ENCODE results near the gene KCNE3. TPM values are rescaled to one million over a fixed set of nuclear protein-coding genes. Genes with fewer than 3 reads are reported as not detected.

KCNE3 gene
- total RNA-seq, 1 donor from 2014 or later, result 1.2 TPM

GRCh38 chr11:74425100-74425499 lies 42.2 kb downstream of the KCNE3 start:
- Histone ChIP-seq H3F3A (ENCODE audit: low read depth) (no peaks in the 10 kb centered on the region), H3K4me1 (no peaks in the 10 kb centered on the region), H2AFZ (replicated peaks) (no peak overlapping the region), H3K36me3 (no peaks in the 10 kb centered on the region), H3K27ac (no peak overlapping the region), H3K79me2 (ENCODE audit: low read depth) (no peaks in the 10 kb centered on the region), H4K20me1 (ENCODE audit: low read depth) (no peaks in the 10 kb centered on the region), H3K9ac (no peak overlapping the region), H3K4me3 (no peak overlapping the region), H3K4me2 (no peak overlapping the region), H3K9me3 (ENCODE audit: low read depth) (no peaks in the 10 kb centered on the region), H3K27me3 (no peaks in the 10 kb centered on the region)
- Mint-ChIP-seq H3K36me3 (no peaks in the 10 kb centered on the region), H3K4me1 (no peaks in the 10 kb centered on the region), H3K9me3 (peaks cover 12% of the 10 kb centered on the region), H3K27ac (no peak overlapping the region), H3K4me3 (no peak overlapping the region), H3K27me3 (ENCODE audit: insufficient read depth, low read depth) (peaks cover 2% of the 10 kb centered on the region)
- no peak for DNase-seq (ENCODE audit: low spot score)
- no peak for TF ChIP-seq EZH2 (IDR thresholded peaks at IDR 0.05)
- no peak for TF ChIP-seq CTCF (IDR thresholded peaks at IDR 0.05)
- no peak for TF ChIP-seq EZH2phosphoT487 (IDR thresholded peaks at IDR 0.05)

GRCh38 chr11:74418509-74418895 lies 48.8 kb downstream of the KCNE3 start:
- Mint-ChIP-seq H3K27ac (no peak overlapping the region), H3K36me3 (no peaks in the 10 kb centered on the region), H3K4me1 (peaks cover 28% of the 10 kb centered on the region), H3K27me3 (ENCODE audit: insufficient read depth, low read depth) (peaks cover 2% of the 10 kb centered on the region), H3K4me3 (no peak overlapping the region), H3K9me3 (no peaks in the 10 kb centered on the region)
- Histone ChIP-seq H3K4me2 (no peak overlapping the region), H4K20me1 (ENCODE audit: low read depth) (no peaks in the 10 kb centered on the region), H3K4me1 (no peaks in the 10 kb centered on the region), H3F3A (ENCODE audit: low read depth) (no peaks in the 10 kb centered on the region), H3K27me3 (no peaks in the 10 kb centered on the region), H3K27ac (no peak overlapping the region), H3K4me3 (no peak overlapping the region), H3K79me2 (ENCODE audit: low read depth) (no peaks in the 10 kb centered on the region), H3K36me3 (no peaks in the 10 kb centered on the region), H2AFZ (replicated peaks) (no peak overlapping the region), H3K9ac (no peak overlapping the region), H3K9me3 (ENCODE audit: low read depth) (no peaks in the 10 kb centered on the region)
- no peak for DNase-seq (ENCODE audit: low spot score)
- TF ChIP-seq EZH2 (IDR thresholded peaks at IDR 0.05), result no peak
- TF ChIP-seq EZH2phosphoT487 (IDR thresholded peaks at IDR 0.05), result no peak
- TF ChIP-seq CTCF (IDR thresholded peaks at IDR 0.05), result no peak

GRCh38 chr11:74417860-74418508 lies 49.4 kb downstream of the KCNE3 start:
- H3F3A ChIP-seq (ENCODE audit: low read depth), result no peaks in the 10 kb centered on the region
- H3K27me3 Mint-ChIP-seq (ENCODE audit: insufficient read depth, low read depth), result peaks cover 2% of the 10 kb centered on the region
- H3K4me1 ChIP-seq, result no peaks in the 10 kb centered on the region
- no peaks in the 10 kb centered on the region for H3K9me3 ChIP-seq (ENCODE audit: low read depth)
- no peak overlapping the region for H3K9ac ChIP-seq
- H3K27me3 ChIP-seq, result no peaks in the 10 kb centered on the region
- no peaks in the 10 kb centered on the region for H3K79me2 ChIP-seq (ENCODE audit: low read depth)
- TF ChIP-seq EZH2phosphoT487 (IDR thresholded peaks at IDR 0.05) (no peak), CTCF (IDR thresholded peaks at IDR 0.05) (no peak), EZH2 (IDR thresholded peaks at IDR 0.05) (no peak)
- H3K4me2 ChIP-seq, result no peak overlapping the region
- no peak for DNase-seq (ENCODE audit: low spot score)
- no peak overlapping the region for H3K4me3 Mint-ChIP-seq
- no peak overlapping the region for H2AFZ ChIP-seq (replicated peaks)
- no peaks in the 10 kb centered on the region for H3K36me3 Mint-ChIP-seq
- H4K20me1 ChIP-seq (ENCODE audit: low read depth), result no peaks in the 10 kb centered on the region
- peaks cover 28% of the 10 kb centered on the region for H3K4me1 Mint-ChIP-seq
- no peak overlapping the region for H3K27ac ChIP-seq
- no peaks in the 10 kb centered on the region for H3K36me3 ChIP-seq
- peak overlapping the region; percentile 43 for H3K27ac Mint-ChIP-seq
- no peak overlapping the region for H3K4me3 ChIP-seq
- H3K9me3 Mint-ChIP-seq, result no peaks in the 10 kb centered on the region

Measured in neural progenitor cell (in vitro differentiated cells).